NCI-H526 treated with DMSO at 0.1 percent for 48 hours (cell line): ENCODE measurements around the gene ELP5.

Source experiments
- DNase-seq: peaks from one replicate; lab custom pipeline; 2025; lab: John Stamatoyannopoulos, UW

Gene ELP5

GRCh38 chr17:7256766-7257456 is 4.9 kb downstream of the ELP5 start:
- DNase-seq: no peak

GRCh38 chr17:7258731-7259554 is 6.9 kb downstream of the ELP5 start:
- no peak for DNase-seq

GRCh38 chr17:7259555-7259889 is 7.5 kb downstream of the ELP5 start:
- DNase-seq: no peak

- no peak for DNase-seq
Measured at GRCh38 chr17:7260151-7260550, 8.1 kb downstream of the ELP5 start.

GRCh38 chr17:7260651-7261378 is 8.8 kb downstream of the ELP5 start:
- peak; percentile 1 for DNase-seq

- no peak for DNase-seq
Measured at GRCh38 chr17:7261379-7262191, 9.6 kb downstream of the ELP5 start.

GRCh38 chr17:7262192-7262934 is 10.3 kb downstream of the ELP5 start, which contains the start of gene CLDN7:
TSS of gene CLDN7 (minus strand) at chr17:7262478. CDS start at chr17:7262043, 435 bp downstream.
- peak; percentile 61 for DNase-seq

GRCh38 chr17:7262935-7263800 is 11.2 kb downstream of the ELP5 start:
- DNase-seq: peak; percentile 22

- DNase-seq: no peak
Measured at GRCh38 chr17:7263801-7264078, 11.7 kb downstream of the ELP5 start.

GRCh38 chr17:7266784-7267183 is 14.8 kb downstream of the ELP5 start:
- DNase-seq: no peak

- no peak for DNase-seq
Measured at GRCh38 chr17:7279448-7279847, 27.4 kb downstream of the ELP5 start.

GRCh38 chr17:7280519-7281073 is 28.6 kb downstream of the ELP5 start:
- peak; percentile 79 for DNase-seq

GRCh38 chr17:7281074-7281952 is 29.3 kb downstream of the ELP5 start, which contains the start of gene SLC2A4:
TSS of gene SLC2A4 (plus strand) at chr17:7281718. CDS start at chr17:7281935, 217 bp downstream.
- peak; percentile 73 for DNase-seq

GRCh38 chr17:7281953-7282751 is 30.1 kb downstream of the ELP5 start:
- DNase-seq: no peak

- DNase-seq: no peak
Measured at GRCh38 chr17:7282752-7283321, 30.8 kb downstream of the ELP5 start.

GRCh38 chr17:7283471-7284216 is 31.6 kb downstream of the ELP5 start:
- DNase-seq: no peak

GRCh38 chr17:7284911-7285310 is 32.9 kb downstream of the ELP5 start:
- no peak for DNase-seq
